GM18951 (cell line): ENCODE data around the gene RAB44.

Experiments used
- POLR2A ChIP-seq: IDR thresholded peaks from 4 replicates; pipeline ENCODE4 v1.6.1; 2011; ENCODE audit warnings: mild to moderate bottlenecking; ENCODE audit not compliant: insufficient read length, insufficient read depth; ENCODE audit errors: extremely low read depth
- in situ Hi-C: fragments of 300-500 bp; cut with MboI; formaldehyde crosslinking; loops from one replicate; pipeline ENCODE4 v1.12.0; 2022; ENCODE audit warnings: low sequenced_read_pairs, mixed read lengths, inconsistent platforms; ENCODE audit not compliant: unreplicated experiment

RAB44 gene

GRCh38 chr6:36728289-36729160 lies 30.9 kb downstream of the RAB44 start:
- TF ChIP-seq POLR2A = no peak
- in situ Hi-C loops = no loop called here

DNA sequence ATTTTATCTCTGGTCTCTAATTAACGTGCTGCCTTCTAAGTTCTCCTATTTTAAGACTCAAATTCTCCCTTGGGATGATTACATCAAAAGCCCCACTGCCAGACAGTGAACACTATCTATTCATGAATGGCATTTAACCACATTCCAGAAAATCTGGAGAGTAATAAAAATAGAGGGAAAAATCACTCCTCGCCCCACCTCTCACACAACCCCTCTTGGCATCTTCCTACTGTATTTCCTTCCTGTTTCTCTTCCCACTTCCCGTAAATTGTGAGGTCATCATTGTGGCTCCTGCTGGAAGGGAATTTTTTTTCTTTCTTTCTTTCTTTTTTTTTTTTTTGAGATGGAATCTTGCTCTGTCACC lies 31.5 kb downstream of the RAB44 start:
- no peak for TF ChIP-seq POLR2A
- in situ Hi-C loops = no loop called here

DNA sequence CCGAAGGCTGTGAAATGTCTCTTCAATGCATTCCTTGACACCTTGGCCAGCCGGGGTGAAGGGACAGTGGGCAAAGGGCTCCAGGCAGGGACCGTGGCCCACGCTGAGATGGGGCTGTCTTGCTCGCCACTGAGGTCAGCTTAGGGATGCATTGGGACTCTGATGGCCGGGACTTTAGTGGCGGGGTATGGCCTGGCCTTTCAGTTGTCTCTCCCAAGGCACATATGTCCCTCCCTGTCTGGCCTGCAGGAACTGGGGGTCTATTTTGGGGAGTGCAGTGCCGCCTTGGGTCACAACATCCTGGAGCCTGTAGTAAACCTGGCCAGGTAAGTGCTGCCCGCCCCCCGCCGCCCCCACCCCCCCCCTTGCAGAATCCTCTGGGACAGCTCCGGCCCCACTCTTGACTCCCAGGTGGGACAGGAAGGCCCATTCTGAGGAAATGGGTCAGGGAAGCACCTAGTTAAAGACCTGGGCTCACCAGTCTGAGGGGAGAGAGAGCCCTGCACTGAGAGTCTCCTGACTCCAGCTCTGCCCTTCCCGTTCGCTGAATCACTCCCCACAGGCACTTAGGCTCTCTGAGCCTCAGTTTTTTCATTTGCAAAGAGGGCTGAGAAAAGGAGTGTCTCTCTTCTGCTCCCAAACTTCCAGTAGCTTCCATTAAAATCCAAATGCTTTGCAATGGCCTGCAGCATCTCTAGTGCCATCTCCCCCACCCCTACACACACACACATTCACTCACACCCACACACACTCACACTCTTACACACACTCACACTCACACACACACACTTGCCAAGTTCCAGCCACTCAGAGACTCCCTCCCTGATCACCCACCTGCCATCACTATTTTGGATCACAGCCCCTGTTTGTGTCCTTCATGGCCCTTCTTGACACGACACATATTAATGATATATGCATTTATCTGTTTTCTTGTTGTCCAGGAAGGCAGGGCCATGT lies 33.1 kb downstream of the RAB44 start:
- no peak for TF ChIP-seq POLR2A
- in situ Hi-C loops = no loop called here

DNA sequence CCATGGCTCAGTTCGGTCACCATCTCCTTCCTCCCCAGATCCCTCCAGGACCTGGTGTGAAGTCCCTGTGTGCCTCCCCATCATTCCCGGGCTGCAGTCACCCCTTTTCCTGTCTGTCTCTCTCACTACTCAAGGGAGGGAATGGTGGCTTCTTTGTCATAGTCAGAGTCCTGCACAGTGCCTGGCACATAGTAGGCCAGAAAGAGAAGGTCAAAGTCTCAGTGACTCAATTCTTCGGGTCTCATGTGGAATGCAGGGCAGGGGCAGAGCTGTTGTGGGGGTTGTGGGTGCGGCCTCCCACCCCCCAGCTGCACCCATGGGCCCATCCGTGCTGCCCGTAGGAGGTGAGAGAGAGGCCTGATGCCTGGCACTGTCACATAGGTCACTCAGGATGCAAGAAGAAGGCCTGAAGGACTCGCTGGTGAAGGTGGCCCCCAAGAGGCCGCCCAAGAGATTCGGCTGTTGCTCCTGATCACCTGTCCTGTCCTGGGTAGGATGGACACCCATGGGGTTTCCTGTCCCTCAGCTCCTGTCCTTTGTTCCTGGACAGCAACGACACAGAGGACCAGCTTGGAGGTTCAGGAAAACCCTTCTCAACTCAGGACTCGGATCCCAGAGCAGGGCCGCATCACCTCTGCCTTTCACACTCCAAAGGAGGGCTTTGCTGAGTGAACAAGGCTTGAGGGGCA lies 34.1 kb downstream of the RAB44 start:
- in situ Hi-C loops = no loop called here
- no peak for TF ChIP-seq POLR2A

DNA sequence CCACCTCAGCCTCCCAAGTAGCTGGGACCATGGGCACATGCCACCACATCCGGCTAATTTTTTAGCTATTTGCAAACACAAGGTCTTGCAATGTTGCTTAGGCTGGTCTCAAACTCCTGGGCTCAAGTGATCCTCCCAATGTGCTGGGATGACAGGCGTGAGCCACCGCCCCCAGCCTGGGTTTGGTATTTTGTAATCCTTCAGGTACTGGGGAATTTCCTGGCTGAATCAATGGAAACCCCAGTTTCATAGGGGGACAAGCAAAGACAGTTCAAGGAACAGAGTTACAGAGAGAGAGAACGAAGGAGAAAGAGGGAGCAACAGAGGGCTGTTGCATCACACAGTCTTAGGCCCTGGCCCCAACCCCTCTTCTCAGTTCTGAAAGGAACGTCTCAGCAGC lies 35.7 kb downstream of the RAB44 start:
- TF ChIP-seq POLR2A = no peak
- in situ Hi-C loops = no loop called here

- TF ChIP-seq POLR2A = no peak
- in situ Hi-C loops = no loop called here
Measured at GRCh38 chr6:36734486-36735060, 36.9 kb downstream of the RAB44 start.

GRCh38 chr6:36735110-36736071 lies 37.8 kb downstream of the RAB44 start:
- in situ Hi-C loops = no loop called here
- no peak for TF ChIP-seq POLR2A

- TF ChIP-seq POLR2A = no peak
- in situ Hi-C loops = no loop called here
Measured at GRCh38 chr6:36737043-36737785, 39.6 kb downstream of the RAB44 start.

- in situ Hi-C loops = no loop called here
- TF ChIP-seq POLR2A = no peak
Measured at GRCh38 chr6:36738108-36738507, 40.5 kb downstream of the RAB44 start.

DNA sequence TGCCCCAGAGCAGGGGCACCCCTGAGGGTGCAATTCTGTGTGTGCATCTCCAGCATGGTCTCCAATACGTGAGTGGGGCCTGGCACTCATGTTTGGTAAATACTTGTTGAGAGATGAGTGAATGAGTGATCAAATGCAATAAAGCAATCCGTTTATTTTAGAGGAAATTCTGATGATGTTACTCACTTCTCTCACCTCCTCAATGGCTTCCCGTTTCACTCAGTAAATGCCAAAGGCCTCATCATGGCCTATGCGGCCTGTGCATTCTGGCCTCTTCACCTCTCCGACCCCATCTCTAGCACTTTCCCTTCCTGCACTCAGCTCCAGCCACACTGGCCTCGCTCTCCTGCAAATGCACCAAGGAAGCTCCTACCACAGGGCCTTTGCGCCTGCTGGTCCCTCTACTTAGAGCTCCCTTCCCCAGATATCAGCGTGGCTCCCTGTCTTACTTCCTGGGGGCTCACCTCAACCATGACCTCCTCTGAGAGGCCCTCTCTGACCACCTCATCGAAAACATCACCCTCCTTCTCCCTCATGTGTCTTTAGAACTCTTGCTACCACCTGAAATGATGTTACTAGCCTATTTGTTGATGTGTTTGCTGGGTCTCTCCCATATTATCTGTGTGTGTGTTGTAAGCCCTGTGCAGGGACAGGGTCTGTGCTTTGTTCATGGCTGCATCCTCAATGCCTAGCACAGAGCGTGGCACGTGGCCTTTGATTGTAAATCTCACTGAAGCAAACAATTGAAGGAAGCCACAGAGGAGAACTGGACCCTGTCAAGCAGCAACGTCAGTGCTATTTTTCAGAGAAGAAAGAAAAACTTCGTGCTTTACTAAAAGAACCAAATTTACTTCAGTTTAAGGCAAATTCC lies 42.6 kb downstream of the RAB44 start:
- TF ChIP-seq POLR2A = peak; percentile 18
- in situ Hi-C loops = no loop called here
